Cerebellar cortex (tissue), 1 donor: ENCODE results near the gene POPDC2.
"Not testable (repeated sequence)": the region's sequence is repeated elsewhere in the genome, so short reads cannot be mapped to it uniquely, and the experiment has no call there.

Source experiments
- DNase-seq: peaks from one replicate; pipeline ENCODE4 v3.0.0-alpha.2; 2015; ENCODE audit warnings: low spot score

Gene POPDC2

GRCh38 chr3:119613201-119613600 is 47.2 kb downstream of the POPDC2 start:
- no peak for DNase-seq

DNA sequence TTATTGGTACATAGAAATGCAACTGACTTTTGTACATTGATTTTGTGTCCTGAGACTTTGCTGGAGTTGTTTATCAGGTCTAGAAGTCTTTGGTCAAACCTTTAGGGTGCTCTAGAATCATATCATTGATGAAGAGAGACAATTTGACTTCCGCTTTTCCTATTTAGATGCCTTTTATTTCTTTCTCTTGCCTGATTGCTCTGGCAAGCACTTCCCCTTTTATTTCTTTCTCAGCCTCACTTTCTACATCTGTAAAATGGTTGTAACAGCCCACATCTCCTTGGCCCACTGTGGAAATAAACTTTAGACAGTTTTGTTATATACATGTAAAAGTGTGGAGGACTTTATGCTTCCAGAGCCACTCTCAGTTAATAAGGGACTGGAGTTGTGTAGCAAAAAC is 48.7 kb downstream of the POPDC2 start:
- DNase-seq = no peak

DNA sequence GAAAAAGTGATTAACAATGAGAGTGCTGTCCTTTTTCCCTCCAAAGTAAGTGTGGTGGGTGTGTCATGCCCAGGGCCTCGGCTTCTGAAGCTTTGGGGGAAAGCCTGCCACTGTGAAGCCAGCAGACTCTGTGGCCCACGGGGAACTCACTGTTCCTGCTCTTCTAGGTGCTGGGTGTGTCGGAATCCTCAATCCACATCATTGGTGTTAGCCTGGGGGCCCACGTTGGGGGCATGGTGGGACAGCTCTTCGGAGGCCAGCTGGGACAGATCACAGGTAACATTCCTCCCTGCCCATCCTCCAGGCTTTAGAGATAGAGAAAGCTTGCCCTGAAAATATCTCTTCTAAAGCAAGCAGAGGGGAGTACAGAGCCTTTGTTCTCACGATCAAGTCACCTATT is 51.1 kb downstream of the POPDC2 start:
- no peak for DNase-seq

DNA sequence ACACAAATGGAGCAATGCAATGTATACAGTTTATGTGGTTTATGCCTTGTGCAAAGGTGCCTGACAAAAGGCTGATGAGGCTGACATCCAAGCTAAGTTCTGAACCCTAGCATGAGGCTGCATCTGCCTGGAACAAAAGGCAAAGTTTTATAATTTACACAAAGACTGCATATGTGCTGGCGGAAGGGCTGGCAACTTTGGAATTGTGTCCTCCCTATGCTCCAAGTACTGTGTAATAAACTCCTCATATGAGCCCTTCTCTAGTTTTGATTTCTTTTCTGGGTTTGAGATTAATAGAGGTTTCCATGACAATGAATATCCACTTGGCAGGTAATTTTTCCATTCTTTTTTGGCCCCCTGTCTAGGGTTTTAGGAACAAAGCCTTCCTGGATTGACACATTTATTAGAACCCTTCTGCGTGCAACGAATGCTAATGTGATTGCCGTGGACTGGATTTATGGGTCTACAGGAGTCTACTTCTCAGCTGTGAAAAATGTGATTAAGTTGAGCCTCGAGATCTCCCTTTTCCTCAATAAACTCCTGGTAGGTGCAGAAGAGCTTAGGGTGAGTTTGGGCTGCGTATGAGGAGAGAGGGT is 51.9 kb downstream of the POPDC2 start:
- no peak for DNase-seq

- DNase-seq = no peak
Measured at GRCh38 chr3:119604878-119605277, 55.5 kb downstream of the POPDC2 start.

DNA sequence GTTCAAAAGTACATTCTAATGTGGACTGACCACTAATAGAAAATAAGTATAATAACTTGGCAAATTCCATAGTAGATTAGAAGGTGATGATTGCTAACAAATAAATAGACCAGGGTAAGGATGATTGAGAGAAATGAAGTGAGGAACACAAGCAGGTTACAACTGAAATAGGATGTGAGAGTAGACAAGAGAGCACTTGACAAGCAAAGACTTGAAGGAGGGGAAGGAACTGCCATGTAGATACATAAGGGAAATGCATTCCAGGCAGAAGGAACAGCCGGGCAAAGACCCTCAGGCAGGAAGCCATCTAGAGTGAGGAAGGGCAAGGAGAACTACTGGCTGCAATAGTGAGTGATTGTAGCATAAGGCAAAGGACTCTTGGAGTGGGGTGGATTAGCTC is 57.7 kb downstream of the POPDC2 start:
- no peak for DNase-seq

DNA sequence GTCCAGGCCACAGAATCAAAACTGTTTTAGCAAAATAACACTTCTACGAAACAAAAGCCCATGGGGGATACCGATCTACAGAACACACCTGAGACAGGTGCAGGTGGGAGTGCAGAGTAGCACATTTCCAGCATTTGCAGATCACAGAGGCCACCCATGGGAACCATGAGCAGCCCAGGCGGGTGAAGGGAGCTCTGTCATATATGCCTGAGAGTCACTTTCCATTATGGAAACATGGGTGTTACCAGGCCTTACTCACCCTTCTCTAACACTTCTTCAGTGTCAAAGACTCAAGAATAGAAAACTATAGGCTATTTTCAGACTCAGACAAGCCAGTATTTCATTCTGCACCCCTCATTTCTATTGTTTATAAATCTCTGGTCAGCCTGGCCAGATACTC is 59.2 kb downstream of the POPDC2 start:
- DNase-seq = no peak

DNA sequence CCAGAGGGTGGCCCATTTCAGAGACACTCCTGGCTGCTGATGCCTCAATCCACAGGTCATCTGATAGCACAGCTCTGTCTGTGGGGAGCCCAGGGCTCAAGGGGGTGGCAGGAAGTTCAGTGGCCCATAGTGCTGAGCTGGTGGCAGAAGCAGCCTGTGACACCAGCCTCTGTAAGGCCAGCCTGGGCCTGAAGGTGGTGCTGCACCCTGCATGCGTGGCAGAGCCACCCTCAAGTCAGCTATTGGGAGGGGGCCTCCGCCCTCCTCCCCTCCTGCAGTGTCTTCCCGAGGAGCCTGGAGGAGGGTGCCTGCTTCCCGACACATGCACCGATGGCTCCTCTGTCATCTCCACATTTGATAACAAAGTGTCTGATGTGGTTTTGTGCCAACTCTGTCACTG is 59.7 kb downstream of the POPDC2 start:
- DNase-seq = no peak

- DNase-seq = no peak
Measured at GRCh38 chr3:119599558-119600174, 60.7 kb downstream of the POPDC2 start.

DNA sequence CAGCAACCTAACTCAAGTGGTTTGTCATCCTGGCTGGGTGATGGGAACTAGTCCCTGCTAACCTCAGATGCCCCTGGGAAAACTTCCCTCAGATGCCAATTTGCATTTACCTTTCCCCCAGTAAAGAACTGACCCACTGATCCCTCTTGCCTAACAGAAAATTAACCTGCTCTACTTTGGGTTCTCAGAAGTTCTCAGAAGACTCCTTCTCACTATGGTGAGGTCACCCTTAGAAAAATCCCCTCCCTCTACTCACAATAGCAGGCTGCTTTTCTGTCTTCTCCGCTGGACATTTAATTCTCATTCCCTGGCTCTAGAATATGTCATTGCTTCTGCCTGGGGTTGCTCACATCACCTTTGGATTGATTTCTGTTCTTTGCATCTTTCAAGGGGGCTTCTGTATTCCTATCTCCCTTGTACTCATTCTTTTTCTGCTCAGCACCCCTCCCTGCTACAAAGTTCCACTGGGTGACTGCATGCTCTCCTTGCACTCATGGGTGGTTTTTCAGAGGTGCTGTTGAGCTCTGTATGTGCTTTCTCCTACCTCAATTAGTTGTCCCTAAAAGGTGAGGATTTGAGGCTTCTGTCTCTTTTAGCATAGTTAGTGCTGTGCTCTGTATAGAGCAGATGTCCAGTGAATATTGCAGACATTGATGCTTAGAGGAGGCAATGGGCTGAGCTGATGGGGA is 61.8 kb downstream of the POPDC2 start:
- no peak for DNase-seq

DNA sequence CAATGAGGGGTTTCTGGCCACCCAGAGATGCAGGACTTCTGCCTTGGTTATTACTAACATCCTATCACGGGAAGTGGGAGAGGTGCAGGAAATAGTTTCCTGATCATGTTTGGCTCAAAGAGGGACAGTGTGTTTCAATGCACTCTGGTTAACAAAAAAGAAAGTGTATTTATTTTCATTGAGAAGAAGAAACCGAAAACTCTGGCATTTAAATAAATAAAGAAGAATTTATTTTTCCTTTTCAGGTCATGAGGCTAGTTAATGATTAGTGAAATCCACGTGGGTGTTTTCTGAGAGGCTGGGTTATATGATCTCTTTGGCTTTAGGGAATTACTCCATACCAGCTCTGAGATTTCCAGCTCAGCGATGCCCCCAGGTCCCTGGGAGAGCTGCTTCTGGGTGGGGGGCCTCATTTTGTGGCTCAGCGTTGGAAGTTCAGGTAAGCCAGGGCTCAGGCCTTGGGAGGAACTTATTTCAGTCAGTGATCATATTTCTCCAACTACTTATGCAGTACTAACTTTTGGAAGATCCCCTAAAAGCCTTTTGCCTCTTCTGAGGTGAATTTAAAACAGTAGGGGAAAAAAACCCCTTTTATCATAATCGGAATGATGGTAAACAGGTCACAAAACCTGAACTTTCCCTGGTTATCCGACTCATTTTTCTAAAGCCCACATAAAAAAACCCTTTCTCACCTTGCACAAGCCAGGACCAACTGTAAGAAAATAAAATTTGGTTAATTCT is 62.7 kb downstream of the POPDC2 start, which contains the start of gene PLA1A:
Gene PLA1A (plus strand): TSS at position 338 of the 741 bp plus-strand sequence. CDS start 29 bp downstream, at position 367.
- no peak for DNase-seq

- no peak for DNase-seq
Measured at GRCh38 chr3:119596398-119596797, 64.0 kb downstream of the POPDC2 start.

- no peak for DNase-seq
Measured at GRCh38 chr3:119595639-119596334, 64.6 kb downstream of the POPDC2 start.

DNA sequence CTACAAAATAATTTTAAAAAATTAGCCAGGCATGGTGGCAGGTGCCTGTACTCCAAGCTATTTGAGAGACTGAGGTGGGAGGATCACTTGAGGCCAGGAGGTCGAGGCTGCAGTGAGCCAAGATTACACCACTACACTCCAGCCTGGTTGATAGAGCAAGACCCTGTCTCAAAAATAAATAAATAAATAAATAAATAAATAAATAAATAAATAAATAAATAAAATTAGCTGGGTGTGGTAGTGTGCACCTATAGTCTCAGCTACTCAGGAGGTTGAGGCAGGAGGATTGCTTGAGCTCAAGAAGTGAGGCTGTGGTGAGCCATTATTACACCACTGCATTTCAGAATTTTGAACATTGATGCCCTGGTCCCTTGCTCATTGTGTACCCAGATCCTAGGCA is 65.5 kb downstream of the POPDC2 start:
- not testable (repeated sequence) for DNase-seq

- DNase-seq = no peak
Measured at GRCh38 chr3:119594066-119594465, 66.3 kb downstream of the POPDC2 start.

DNA sequence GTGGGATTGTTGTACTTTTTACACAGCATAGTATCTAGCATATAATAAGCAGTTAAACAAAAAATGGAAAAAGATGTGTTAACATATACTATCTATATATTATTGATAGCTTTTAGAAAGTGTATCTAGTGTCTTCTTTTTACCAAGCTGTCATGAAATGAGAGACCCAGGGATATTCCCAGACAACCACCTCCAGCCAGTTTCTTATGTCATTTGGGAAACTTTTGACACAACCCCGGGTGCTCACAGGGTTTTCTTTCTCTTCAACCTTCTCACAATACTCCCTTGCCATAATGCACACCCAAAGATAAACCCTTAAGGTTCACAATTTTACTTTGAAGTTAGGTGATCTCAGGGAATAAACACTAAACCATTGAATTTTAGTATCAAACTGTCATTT is 67.5 kb downstream of the POPDC2 start:
- DNase-seq = no peak
